SK-N-SH (cell line): ENCODE measurements around the gene PISD.

Source experiments
- EZH2phosphoT487 ChIP-seq: fragments of 200-600 bp; sonication (generic); IDR thresholded peaks from 2 replicates; pipeline ENCODE4 v1.6.1; 2017; ENCODE audit warnings: low read depth, mixed run types, mild to moderate bottlenecking, antibody characterized with exemption, moderate library complexity, borderline replicate concordance
- JUND ChIP-seq: IDR thresholded peaks from 2 replicates; pipeline ENCODE4 v1.4.0; 2012
- MAX ChIP-seq: IDR thresholded peaks from 2 replicates; pipeline ENCODE4 v1.4.0; 2012; ENCODE audit warnings: low read depth
- MXI1 ChIP-seq: IDR thresholded peaks from 2 replicates; pipeline ENCODE4 v1.6.1; 2012; ENCODE audit warnings: mild to moderate bottlenecking, low read depth, low read length, improper control_type of control experiment
- PBX3 ChIP-seq: IDR thresholded peaks from 2 replicates; pipeline ENCODE4; 2012
- POLR2AphosphoS5 ChIP-seq: IDR thresholded peaks from 2 replicates; pipeline ENCODE4 v1.6.1; 2012; ENCODE audit warnings: low read depth, low read length
- REST ChIP-seq: IDR thresholded peaks from 2 replicates; pipeline ENCODE4 v1.6.1; 2012; ENCODE audit warnings: mild to moderate bottlenecking, low read depth, low read length, moderate library complexity
- SIN3A ChIP-seq: IDR thresholded peaks from 2 replicates; pipeline ENCODE4 v1.6.1; 2012; ENCODE audit warnings: low read depth, mild to moderate bottlenecking, low read length, moderate library complexity, borderline replicate concordance
- TAF1 ChIP-seq: IDR thresholded peaks from 2 replicates; pipeline ENCODE4 v1.6.1; 2012; ENCODE audit warnings: low read depth, mild to moderate bottlenecking, low read length, moderate library complexity, borderline replicate concordance
- TEAD4 ChIP-seq: IDR thresholded peaks from 2 replicates; pipeline ENCODE4 v1.4.0; 2012; ENCODE audit warnings: mild to moderate bottlenecking, borderline replicate concordance; ENCODE audit not compliant: insufficient read depth
- TF ChIP-seq, protein P1 (sequence below): fragments of 200-600 bp; sonication (generic); IDR thresholded peaks from 2 replicates; pipeline ENCODE4 v1.6.1; 2017; ENCODE audit warnings: antibody characterized with exemption, mild to moderate bottlenecking, moderate library complexity
- TF ChIP-seq, protein P2 (sequence below): fragments of 150-350 bp; IDR thresholded peaks from 2 replicates; pipeline ENCODE4 v1.6.1; 2017; ENCODE audit warnings: antibody characterized with exemption, low read length, low read depth, borderline replicate concordance

DNA sequence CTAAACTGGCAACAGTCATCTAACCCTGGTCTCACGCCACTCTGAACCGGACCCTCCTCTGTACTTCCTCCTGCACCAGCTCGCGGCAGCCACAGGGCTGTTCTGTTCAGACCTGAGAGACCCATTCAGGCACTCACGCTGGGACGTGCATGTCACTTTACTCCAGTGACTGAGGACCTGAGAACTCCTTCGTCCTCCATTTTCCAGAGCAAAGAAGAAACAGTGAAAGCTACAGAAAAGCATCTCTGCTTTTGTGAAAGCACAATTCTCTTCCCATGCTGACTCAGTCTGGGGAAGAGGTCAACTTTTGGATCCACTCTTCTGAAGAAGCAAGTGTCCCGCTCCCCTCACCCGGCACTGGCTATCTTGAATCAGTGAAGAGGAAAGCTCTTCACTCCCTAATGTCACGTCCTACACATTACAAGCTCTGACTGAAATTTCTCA, 24.5 kb downstream of the PISD start:
- TF ChIP-seq JUND = no peak
- TF ChIP-seq, protein P1, sequence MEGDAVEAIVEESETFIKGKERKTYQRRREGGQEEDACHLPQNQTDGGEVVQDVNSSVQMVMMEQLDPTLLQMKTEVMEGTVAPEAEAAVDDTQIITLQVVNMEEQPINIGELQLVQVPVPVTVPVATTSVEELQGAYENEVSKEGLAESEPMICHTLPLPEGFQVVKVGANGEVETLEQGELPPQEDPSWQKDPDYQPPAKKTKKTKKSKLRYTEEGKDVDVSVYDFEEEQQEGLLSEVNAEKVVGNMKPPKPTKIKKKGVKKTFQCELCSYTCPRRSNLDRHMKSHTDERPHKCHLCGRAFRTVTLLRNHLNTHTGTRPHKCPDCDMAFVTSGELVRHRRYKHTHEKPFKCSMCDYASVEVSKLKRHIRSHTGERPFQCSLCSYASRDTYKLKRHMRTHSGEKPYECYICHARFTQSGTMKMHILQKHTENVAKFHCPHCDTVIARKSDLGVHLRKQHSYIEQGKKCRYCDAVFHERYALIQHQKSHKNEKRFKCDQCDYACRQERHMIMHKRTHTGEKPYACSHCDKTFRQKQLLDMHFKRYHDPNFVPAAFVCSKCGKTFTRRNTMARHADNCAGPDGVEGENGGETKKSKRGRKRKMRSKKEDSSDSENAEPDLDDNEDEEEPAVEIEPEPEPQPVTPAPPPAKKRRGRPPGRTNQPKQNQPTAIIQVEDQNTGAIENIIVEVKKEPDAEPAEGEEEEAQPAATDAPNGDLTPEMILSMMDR = no peak
- TF ChIP-seq SIN3A = no peak
- no peak for TF ChIP-seq MXI1
- no peak for TF ChIP-seq POLR2AphosphoS5
- no peak for TF ChIP-seq TAF1
- TF ChIP-seq, protein P2, sequence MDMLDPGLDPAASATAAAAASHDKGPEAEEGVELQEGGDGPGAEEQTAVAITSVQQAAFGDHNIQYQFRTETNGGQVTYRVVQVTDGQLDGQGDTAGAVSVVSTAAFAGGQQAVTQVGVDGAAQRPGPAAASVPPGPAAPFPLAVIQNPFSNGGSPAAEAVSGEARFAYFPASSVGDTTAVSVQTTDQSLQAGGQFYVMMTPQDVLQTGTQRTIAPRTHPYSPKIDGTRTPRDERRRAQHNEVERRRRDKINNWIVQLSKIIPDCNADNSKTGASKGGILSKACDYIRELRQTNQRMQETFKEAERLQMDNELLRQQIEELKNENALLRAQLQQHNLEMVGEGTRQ = no peak
- no peak for TF ChIP-seq PBX3
- TF ChIP-seq EZH2phosphoT487 = no peak
- TF ChIP-seq TEAD4 = no peak
- no peak for TF ChIP-seq MAX
- no peak for TF ChIP-seq REST
